HG03521 (cell line): ENCODE measurements around the gene SERTAD1.

Source experiments
- ATAC-seq: cut with Tn5 transposase; IDR thresholded peaks from one replicate; pipeline ENCODE4 v1.9.1; 2021; ENCODE audit warnings: mild to moderate bottlenecking, moderate library complexity; ENCODE audit not compliant: unreplicated experiment

SERTAD1 gene

DNA sequence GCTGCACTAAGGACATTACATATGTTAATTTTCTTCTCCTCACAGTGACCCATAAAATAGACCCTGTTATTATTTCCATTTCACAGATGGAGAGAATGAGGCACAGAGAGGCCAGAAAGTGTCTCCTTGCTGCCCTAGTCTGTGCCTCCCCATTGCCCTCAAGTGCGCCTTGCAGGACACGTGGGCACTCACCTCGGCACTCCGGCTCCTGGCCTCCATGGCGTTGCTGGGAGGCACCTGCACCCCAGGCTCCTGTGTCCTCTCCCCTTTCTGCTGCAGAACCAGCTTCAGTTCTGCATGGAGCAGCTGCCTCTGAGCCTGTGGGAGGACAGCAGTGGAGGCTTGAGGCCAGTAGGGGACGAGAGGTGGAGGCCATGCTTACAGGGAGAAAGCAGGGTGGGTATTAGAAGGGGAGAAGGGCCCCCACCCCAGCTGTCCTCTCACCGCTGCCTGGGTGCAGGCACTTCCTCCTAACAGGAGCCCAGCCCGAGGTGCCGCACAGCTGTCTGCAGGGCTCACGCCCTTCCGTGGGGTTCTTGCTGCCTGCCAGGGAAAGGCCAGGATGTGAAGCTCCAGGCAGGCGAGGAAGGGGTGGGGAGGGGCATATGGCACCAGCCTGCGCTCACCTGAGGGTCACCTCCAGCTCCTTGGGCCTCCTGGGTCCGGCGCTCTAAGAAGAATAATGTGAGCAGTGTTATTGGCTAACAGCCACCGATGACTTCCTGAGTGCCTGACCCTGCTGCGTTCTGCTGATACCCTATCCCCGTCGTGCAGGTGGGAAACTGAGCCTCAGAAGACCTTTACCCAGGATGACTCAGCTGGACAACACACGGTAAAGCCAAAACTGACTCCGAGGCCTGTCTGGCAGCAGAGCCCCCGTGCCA lies 17.8 kb downstream of the SERTAD1 start:
- no peak for ATAC-seq

DNA sequence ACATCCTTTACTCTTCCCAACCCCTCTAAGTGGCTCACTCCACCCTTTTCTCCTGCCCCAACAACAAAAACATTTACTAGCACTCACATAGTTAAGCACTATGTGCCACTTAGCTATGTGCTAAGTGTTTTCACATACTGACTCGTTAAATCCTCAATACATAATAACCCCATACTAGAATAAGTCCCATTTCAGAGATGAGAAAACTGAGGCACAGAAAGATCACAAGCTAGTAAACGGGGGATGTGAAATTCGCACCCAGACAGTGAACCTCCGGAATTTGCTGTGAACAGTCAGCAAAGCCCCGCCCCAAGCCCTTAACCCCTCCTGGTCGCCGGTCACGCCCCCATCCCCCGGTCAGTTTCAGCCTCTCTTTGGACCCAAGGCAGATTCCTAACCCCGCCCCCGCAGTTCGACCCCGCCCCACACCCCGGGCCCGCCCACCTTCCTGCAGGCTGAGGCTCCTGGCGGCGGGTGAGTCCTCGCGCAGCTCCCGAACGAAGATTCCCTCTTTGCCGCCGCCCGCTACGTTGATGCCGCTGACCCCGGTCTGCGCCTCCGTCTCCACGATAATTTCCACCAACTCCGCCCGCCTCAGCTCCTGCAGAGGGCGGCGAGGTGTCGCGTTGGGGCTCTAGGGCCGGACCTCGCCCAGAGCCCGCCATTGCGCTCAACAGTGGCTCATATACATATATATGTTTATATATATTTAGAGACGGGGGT lies 22.4 kb downstream of the SERTAD1 start:
- peak; percentile 61 for ATAC-seq

DNA sequence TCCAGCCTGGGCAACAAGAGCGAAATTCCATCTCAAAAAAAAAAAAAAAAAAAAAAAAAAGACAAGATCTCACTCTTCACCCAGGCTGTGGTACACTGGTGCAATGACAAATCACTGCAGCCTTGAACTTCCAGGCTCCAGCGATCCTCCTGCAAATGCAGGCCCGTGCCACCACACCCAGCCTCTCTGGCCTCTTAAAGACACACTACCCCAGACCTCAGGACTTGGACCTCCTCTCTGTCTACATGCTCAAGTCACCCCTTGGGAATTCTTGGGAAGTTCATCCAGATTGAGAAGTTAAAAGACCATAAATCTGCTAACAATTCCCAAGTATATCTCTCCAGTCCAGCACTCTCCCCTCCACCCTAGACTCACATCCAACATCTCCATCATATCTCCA lies 25.2 kb downstream of the SERTAD1 start:
- ATAC-seq, result no peak

DNA sequence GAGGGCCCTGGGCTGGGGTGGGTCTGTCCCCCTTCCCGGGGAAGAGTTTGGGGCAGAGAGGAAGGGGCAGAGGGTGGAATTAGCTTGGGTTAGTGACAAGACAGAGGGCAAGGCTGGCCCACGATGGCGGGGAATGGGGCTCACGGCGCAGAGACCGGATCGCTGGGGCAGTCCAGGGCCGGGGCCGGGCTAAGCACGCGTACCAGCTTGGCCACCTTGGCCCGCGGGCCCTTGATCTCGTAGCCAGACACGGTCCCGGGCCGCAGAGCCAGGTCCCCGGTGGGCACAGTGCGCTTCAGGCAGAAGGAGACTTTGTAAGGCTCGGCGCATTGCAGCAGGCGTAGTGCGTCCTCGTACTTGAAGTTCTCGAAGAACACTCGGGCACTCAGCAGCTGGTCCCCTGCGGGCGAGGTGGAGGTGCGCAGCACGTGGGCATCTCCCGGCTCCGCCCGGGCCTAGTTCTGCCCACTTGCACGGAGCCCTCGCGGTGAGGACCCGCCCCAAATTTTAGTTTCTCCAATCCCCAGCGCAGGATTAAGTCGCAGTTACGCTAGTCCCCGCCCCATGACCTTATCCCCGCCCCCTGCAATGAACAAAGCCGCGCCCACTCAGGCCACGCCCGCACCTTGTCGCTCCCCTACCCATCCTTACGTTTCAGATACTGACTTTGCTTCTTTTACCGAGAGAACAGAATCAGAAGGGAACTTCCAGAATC lies 27.2 kb downstream of the SERTAD1 start:
- no peak for ATAC-seq

DNA sequence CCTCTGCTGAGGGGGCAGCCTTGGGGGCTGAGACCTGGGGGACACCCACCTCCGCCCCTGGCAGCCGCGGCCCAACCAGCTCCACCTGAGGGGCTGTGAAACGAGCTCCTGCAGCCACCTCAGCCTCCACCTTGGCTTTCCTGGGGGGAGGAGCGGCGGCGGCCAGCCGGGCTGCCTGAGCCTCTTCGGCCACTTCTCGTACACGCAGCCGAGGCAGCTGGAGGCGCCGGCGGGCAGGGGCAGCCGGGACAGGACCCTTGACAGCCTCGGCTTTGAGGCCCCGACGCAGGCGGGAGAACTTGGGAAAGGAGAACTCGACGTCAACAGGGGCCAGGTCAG lies 28.3 kb downstream of the SERTAD1 start:
- no peak for ATAC-seq

DNA sequence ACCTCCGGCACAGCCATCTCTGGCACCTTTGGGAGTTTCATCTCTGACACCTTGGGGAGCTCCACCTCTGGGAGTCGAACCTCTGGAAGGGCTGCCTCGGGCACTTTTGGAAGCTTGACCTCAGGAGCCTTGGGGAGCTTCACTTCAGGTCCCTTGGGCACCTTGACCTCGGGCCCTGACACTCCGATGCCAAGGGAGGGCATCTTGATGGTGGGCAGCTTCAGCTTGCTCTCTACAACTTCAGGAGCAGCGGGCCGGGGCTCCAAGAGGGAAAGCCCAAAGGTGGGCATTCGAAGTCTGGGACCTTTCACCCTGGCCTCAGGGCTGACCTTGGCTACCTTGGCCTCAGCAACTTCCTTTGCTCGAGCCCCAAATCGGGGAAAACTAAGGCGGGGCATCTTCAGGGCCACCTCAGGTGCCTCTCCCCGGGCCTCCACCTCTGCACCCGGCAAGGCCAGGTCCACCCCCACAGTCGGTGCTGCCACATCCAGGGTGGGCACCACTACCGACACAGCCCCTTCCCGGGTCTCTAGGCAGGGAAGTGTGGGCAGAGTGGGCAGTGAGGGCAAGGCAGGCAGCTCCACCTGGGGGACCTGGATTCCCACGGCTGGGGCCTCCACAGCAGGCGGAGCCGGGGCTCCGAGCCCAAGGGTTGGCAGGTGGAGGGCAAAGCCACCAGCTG lies 28.8 kb downstream of the SERTAD1 start:
- no peak for ATAC-seq

DNA sequence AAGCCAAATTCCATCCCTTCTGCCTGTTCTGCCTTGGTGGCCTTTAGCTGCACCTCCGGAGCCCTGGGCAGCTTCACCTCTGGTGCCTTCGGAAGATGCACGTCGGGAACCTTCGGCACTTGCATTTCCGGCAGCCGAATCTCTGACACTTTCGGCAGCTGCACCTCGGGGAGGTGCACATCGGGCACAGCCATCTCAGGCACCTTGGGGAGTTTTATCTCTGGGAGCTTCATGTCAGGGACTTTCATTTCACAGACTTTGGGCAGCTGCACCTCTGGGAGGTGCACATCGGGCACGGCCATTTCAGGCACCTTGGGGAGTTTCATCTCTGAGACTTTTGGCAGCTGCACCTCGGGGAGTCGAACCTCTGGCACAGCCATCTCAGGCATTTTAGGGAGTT lies 29.8 kb downstream of the SERTAD1 start:
- ATAC-seq, result no peak

DNA sequence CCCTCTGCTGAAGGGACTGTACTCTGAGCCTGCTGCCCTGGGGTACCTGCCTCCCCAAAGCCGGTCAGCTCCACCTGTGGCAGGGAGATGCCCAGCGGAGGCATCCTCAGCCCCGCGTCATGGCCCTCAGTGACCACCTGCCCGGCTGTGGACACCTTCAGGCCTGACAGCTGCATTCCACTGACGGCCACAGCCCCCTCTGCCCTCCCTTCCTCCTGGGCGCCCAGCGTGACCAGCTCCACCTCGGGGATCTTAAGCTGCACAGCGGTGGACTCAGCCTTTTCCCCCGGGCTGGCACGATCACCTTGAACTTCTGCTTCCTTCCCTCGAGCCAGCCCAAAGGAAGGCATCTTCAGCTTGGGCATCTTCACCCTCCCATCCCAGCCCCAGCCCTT lies 31.0 kb downstream of the SERTAD1 start:
- ATAC-seq, result no peak

DNA sequence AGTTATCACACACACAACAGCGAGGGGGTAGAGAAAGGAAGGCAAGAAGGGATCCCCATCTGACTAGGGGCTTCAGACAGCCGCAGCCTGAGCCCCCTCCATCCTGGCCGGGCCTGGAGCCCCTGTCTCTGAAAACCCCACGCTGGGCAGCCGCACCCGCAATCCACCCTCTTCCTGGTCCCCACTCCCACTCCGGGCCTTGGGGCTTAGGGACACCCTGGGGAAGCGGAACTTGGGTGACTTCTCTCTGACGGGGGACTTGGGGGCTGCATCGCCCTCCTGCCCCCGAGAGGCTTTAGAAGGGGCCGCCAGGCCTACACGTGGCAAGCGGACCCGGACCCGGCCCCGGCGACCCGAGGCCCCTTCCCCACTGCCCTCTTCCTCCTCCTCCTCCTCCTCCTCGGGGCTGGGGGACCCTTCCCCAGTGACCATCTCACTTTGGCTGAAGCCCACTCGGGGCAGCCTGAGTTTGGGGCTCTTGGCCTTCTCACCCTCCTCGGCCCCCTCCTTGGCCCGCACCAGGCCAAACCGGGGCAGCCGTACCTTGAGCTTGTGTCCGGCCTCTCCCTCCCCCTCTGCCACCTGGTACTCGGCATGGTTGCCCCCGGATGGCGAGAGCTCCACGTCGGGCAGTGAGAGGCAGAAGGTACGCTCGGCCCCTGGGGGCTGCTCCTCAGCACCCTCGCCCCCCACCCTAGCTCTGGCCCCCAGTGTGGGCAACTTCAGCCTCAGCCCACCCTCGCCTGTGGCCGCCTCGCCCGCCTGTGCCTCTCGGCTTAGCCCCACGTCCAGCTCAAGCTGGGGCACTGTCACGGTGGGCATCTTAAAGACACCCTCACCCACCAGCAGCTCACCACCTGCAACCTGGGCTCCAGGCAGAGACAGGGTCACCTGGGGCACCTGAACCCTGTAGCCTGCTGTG lies 31.6 kb downstream of the SERTAD1 start:
- no peak for ATAC-seq

DNA sequence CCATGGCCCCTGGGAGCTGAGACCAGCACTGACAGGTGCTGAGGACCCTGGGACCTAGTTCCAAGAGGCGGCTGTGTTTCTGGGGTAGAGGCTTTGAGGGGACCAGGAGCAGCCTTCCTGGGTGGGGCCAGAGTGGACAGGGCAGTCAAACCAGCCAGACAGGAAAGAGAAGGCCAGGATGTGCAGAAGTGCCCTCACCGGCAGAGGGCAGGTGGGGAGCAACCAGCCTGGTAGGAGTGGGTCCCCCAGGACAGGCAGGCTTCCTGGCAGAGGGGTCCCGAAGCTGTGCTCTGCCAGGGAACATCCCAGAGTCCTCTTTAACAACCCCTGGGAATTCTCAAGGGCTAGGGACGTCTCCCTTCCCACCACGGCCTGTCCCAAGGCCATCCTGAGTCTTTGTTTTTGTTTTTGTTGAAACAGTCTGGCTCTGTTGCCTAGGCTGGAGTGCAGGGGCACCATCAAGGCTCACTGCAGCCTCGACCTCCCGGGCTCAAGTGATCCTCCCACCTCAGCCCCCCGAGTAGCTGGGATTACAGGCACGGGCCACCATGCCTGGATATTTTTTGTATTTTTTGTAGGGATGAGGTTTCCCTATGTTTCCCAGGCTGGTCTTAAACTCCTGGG lies 32.8 kb downstream of the SERTAD1 start:
- ATAC-seq, result no peak

DNA sequence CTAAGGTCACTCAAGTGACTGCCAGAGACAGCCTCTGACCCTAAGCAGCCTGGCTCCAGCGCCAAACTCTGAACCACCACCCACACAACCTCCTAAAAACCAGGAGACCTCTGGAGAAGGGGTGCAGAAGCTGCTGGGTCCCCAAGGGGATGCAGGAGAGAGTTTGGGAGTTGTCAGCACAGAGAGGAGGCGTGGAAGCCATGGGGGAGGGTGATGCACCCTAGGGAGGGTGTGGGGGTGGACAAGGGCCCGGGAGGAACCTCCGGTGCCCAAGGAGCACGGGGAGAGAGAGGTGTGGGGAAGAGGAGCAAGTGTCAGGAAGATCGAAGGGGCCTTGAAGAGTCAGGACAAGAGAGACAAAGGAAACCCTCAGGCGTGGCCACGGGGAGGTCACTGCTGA lies 33.7 kb downstream of the SERTAD1 start:
- ATAC-seq, result no peak

DNA sequence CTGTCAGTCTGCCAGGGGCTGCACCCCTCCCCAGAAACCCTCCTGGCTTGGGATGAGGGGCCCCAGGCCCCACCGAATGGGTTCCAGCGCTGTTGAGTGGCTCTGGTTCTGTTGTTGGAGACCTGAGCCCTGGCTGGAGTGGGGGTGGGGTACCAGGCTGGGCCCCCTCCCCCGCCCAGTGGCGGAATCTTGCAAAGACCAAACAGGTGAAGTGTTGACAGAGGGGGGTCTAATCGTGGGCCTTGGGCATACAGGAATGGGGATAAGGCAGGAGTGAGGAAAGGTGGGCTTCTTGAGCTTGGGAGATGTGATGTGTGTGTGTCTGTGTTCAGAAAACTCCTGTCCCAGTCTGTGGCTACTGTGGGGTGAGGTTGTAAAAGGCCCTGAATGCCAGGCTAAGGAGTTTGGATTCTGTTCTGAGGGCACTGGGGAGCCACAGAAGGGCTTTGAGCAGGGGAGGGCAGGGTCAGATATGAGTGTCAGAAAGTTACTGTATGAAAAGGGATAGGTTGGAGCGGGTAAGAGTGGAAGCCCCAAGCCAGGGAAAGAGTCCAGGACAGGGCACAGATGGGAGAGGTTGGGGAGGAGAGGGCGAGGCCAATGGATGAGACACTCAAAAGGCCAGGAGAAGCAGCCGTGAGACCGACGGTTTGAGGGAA lies 35.6 kb downstream of the SERTAD1 start, which contains the start of gene HIPK4:
HIPK4 (minus strand) TSS at position 98 of the 659 bp plus-strand sequence. CDS start 279 bp downstream, outside the sequence.
- ATAC-seq, result no peak

DNA sequence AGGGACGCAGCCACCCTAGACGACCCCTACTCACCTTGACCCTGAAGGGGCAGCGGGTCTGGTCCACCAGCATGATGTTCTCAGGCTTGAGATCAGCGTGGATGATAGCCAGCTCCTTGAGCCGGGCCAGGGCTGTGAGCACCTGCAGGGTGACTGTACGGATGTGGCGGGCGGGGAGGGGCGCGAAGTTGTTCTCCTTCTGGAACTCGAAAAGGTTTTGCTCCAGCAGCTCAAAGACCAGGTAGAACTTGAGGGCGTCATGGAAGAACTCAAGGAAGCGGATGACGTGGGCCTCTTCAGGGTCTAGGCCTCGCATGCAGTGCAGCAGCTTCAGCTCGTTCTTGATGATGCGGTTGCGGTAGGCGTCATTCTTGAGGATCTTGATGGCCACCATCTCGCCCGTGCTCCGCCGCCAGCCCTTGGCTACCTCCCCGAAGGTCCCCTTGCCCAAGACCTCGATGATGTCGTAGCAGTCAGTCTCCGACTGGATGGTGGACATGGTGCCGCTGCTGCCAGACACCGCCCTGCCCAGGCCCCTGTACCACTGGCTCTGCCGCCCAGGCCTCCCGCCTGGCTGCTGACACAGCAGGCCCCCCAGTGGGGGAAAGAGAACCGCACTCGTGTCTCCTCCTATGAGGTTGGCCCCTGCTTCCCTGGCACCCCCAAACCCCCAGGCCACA lies 36.2 kb downstream of the SERTAD1 start:
- ATAC-seq, result no peak

DNA sequence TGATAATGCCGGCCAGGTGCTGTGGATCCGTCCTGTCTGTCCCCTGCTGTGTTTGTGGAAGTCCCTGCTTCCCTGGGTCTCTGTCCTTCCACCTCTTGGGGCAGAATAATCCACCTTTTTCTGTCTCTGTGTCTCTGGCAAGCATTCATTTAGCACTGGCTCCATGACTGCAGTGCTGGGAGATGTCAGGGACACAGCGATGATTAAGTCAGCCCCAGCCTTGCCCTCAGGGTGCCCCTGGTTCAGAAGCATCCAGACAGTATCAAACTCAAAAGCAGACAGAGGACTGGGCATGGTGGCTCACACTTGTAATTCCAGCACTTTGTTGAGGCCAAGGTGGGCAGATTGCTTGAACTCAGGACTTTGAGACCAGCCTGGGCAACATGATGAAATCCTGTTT lies 37.3 kb downstream of the SERTAD1 start:
- ATAC-seq, result no peak

DNA sequence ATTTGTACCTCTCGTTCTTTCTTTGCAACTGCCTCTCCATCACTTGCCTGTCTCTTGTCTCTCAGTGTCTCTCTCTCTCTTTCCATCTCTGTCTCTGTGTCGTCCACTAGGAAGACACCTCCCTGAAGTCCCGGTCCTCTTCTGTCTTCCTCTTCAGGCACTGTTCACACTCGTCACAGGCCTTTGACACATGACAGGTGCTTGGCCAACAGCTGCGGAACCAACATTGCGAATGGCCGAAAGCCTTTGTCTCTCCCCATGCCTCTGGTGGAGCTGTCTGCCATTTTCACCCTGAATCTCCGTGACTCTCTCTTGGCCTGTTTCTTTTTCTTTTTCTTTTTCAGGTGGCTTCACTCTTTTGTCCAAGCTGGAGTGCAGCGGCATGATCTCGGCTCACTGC lies 38.6 kb downstream of the SERTAD1 start:
- no peak for ATAC-seq

DNA sequence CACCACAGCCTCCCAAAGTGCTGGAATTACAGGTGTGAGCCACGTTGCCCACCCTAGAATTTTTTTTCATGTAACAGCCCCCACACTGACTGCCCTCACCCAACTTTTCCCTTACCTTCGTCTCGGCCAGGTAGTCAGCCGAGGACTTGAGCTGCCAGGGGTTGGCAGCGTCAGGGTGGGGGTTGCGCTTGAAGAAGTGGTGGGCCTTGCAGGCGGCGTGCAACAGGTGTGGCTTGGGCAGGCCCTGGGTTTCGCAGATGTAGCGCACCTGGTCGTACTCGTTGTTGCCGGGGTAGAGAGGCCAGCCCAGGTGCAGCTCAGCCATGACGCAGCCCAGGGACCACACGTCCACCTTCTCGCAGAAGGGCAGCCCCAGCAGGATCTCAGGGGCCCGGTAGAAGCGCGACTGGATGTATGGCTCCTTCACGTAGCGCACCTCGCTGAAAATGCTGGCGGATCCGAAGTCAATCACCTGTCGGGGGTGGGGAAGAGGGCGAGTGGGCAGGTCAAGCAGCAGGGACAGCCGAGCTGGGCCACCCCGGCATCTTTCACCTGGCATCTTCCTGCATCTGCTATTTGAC lies 42.0 kb downstream of the SERTAD1 start:
- ATAC-seq, result no peak

DNA sequence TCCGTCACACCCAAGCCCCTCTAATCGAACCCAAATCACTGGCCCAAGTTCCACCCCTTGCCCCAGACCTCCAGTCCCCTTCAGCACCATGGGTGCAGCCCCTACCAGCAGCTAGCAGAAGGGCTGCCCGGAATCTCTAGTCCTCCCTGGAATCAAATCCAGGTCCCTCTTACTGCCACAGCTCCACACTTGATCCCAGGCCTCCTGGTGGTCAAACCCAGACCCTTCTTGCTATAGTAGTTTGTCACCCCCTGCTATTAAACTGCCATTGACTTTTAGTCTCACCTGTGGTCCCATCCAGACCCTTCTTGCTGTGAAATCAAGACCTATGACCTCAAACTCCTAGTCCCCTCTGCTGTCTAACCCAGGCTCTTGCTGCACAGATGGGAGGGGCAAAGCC lies 44.5 kb downstream of the SERTAD1 start:
- ATAC-seq, result no peak
